Panc1 (cell line): Measurements from ENCODE around the gene RIPPLY1. TPM values are rescaled to one million over a fixed set of nuclear protein-coding genes. Genes with fewer than 3 reads are reported as not detected.

Experiments used
- ATAC-seq: fragments of 200-7000 bp; cut with Tn5 transposase; 2 replicates; pipeline ENCODE4 v1.9.1; 2020; ENCODE audit warnings: mild to moderate bottlenecking, moderate library complexity
- BruUV-seq: library from RNA; stranded (reverse); fragments of 400-500 nt; replicated peaks from 2 replicates; lab custom pipeline; 2021; lab: Mats Ljungman, UMichigan
- CTCF ChIA-PET: fragments of 300-600 bp; sonication (Branson Sonifier 250); formaldehyde crosslinking; loops from one replicate; lab custom pipeline; 2022; ENCODE audit warnings: antibody characterized with exemption; lab: Charles Lee
- POLR2A ChIA-PET: fragments of 300-600 bp; sonication (Branson Sonifier 250); formaldehyde crosslinking; loops from one replicate; lab custom pipeline; 2022; ENCODE audit warnings: antibody characterized with exemption; lab: Charles Lee
- DNase-seq: peaks from one replicate; pipeline ENCODE4 v3.0.0-alpha.2; 2010; ENCODE audit warnings: low read depth, low spot score
- H3K27ac ChIP-seq: 2 replicates; pipeline ENCODE4 v1.5.1; 2011; ENCODE audit warnings: mild to moderate bottlenecking, low read length, inconsistent platforms
- H3K27me3 ChIP-seq: fragments of 200-500 bp; sonication (Bioruptor generic); 2 replicates; pipeline ENCODE4 v1.6.0; 2014; ENCODE audit warnings: low read length, inconsistent platforms; ENCODE audit not compliant: control insufficient read depth, insufficient read depth
- H3K36me3 ChIP-seq: fragments of 200-500 bp; sonication (Bioruptor generic); 2 replicates; pipeline ENCODE4 v1.5.1; 2014; ENCODE audit warnings: inconsistent platforms, mild to moderate bottlenecking, low read length, moderate library complexity; ENCODE audit not compliant: control insufficient read depth, insufficient read depth
- H3K4me1 ChIP-seq: 2 replicates; pipeline ENCODE4 v1.5.1; 2011; ENCODE audit warnings: inconsistent platforms, mild to moderate bottlenecking, low read length, moderate library complexity; ENCODE audit not compliant: control insufficient read depth, insufficient read depth
- H3K4me3 ChIP-seq, 2 experiments: 2 replicates each; pipeline ENCODE4 v1.5.1; 2011 to 2012; ENCODE audit warnings: low read depth in 2 of 2, low read length in 2 of 2, mild to moderate bottlenecking in 2 of 2, inconsistent platforms in 1 of 2, moderate library complexity in 1 of 2
- H3K9me3 ChIP-seq: fragments of 200-500 bp; sonication (Bioruptor generic); 2 replicates; pipeline ENCODE4 v1.5.1; 2014; ENCODE audit warnings: low read depth, mild to moderate bottlenecking, inconsistent platforms, low read length, moderate library complexity; ENCODE audit not compliant: control insufficient read depth, insufficient read depth
- POLR2AphosphoS5 ChIP-seq: IDR thresholded peaks from 2 replicates; pipeline ENCODE4 v1.6.1; 2012; ENCODE audit warnings: mild to moderate bottlenecking, low read depth, low read length, moderate library complexity
- SIN3A ChIP-seq: IDR thresholded peaks from 2 replicates; pipeline ENCODE4 v1.6.1; 2012; ENCODE audit warnings: low read depth, mild to moderate bottlenecking, low read length, moderate library complexity, borderline replicate concordance; ENCODE audit not compliant: insufficient read depth
- TCF7L2 ChIP-seq: IDR thresholded peaks from 2 replicates; pipeline ENCODE4 v1.6.1; 2011; ENCODE audit warnings: mild to moderate bottlenecking, low read depth, low read length, inconsistent platforms
- in situ Hi-C: cut with HindIII; loops from 2 replicates; pipeline ENCODE4 v1.10.0; 2016; ENCODE audit warnings: low sequenced_read_pairs, low pct_unique_long_range_greater_than_20kb
- intact Hi-C: fragments of 100-400 bp; cut with micrococcal nuclease; formaldehyde crosslinking; loops from one replicate; pipeline ENCODE4 v1.10.0; 2022; ENCODE audit not compliant: unreplicated experiment
- total RNA-seq: library from RNA; stranded (reverse); gene quantifications from one replicate; pipeline ENCODE4 v1.2.1, GENCODE V29; 2021; ENCODE audit not compliant: unreplicated experiment
- TF ChIP-seq, protein P1 (sequence below), 2 experiments: IDR thresholded peaks; 2 replicates each; pipeline ENCODE4 v1.6.1; 2011 to 2012; ENCODE audit warnings: low read depth in 2 of 2, control low read depth in 1 of 2, low read length in 1 of 2, mild to moderate bottlenecking in 1 of 2, moderate library complexity in 1 of 2; ENCODE audit not compliant: insufficient read depth in 1 of 2
- TF ChIP-seq, protein P2 (sequence below): fragments of 450-650 bp; IDR thresholded peaks from 2 replicates; pipeline ENCODE4 v1.5.1; 2017; ENCODE audit warnings: mild to moderate bottlenecking

The RIPPLY1 gene
- total RNA-seq, 1 experiment from 2014 or later, result not detected

DNA sequence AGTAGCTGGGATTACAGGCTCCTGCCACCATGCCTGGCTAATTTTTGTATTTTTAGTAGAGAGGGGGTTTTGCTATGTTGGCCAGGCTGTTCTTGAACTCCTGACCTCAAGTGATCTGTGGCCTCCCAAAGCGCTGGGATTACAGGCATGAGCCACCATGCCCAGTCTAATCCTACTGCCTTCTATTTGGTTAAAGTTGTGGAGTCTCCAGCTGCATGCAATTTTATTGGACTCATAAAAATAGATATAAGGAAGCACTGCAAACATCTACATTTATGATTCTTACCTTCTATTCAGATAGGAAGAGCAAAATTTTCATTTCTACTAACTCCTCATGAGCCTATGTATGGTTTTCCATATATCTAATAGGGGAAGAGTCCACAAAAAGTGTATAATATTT is 13.7 kb downstream of the RIPPLY1 start:
- Histone ChIP-seq H3K9me3 (no peaks in the 10 kb centered on the region), H3K36me3 (no peaks in the 10 kb centered on the region), H3K4me1 (peaks cover under 1% of the 10 kb centered on the region), H3K27ac (no peak overlapping the region), H3K4me3 (no peak overlapping the region), H3K27me3 (no peaks in the 10 kb centered on the region; the same call in 1 of the 2 replicates)
- in situ Hi-C loops, result no loop called here
- TF ChIP-seq, protein P1, sequence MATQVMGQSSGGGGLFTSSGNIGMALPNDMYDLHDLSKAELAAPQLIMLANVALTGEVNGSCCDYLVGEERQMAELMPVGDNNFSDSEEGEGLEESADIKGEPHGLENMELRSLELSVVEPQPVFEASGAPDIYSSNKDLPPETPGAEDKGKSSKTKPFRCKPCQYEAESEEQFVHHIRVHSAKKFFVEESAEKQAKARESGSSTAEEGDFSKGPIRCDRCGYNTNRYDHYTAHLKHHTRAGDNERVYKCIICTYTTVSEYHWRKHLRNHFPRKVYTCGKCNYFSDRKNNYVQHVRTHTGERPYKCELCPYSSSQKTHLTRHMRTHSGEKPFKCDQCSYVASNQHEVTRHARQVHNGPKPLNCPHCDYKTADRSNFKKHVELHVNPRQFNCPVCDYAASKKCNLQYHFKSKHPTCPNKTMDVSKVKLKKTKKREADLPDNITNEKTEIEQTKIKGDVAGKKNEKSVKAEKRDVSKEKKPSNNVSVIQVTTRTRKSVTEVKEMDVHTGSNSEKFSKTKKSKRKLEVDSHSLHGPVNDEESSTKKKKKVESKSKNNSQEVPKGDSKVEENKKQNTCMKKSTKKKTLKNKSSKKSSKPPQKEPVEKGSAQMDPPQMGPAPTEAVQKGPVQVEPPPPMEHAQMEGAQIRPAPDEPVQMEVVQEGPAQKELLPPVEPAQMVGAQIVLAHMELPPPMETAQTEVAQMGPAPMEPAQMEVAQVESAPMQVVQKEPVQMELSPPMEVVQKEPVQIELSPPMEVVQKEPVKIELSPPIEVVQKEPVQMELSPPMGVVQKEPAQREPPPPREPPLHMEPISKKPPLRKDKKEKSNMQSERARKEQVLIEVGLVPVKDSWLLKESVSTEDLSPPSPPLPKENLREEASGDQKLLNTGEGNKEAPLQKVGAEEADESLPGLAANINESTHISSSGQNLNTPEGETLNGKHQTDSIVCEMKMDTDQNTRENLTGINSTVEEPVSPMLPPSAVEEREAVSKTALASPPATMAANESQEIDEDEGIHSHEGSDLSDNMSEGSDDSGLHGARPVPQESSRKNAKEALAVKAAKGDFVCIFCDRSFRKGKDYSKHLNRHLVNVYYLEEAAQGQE (IDR thresholded peaks at IDR 0.05; ENCODE audit: insufficient read depth in 1 of 2, low read depth in 2 of 2, low read length in 1 of 2), result no peak
- TF ChIP-seq POLR2AphosphoS5 (no peak), SIN3A (no peak), TCF7L2 (no peak)
- TF ChIP-seq, protein P2, sequence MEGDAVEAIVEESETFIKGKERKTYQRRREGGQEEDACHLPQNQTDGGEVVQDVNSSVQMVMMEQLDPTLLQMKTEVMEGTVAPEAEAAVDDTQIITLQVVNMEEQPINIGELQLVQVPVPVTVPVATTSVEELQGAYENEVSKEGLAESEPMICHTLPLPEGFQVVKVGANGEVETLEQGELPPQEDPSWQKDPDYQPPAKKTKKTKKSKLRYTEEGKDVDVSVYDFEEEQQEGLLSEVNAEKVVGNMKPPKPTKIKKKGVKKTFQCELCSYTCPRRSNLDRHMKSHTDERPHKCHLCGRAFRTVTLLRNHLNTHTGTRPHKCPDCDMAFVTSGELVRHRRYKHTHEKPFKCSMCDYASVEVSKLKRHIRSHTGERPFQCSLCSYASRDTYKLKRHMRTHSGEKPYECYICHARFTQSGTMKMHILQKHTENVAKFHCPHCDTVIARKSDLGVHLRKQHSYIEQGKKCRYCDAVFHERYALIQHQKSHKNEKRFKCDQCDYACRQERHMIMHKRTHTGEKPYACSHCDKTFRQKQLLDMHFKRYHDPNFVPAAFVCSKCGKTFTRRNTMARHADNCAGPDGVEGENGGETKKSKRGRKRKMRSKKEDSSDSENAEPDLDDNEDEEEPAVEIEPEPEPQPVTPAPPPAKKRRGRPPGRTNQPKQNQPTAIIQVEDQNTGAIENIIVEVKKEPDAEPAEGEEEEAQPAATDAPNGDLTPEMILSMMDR, result no peak
- intact Hi-C loops, result no loop called here
- ATAC-seq (no peak), DNase-seq (no peak)
- POLR2A ChIA-PET, result no interaction called here
- CTCF ChIA-PET, result no interaction called here
- BruUV-seq, result no TSS peak

DNA sequence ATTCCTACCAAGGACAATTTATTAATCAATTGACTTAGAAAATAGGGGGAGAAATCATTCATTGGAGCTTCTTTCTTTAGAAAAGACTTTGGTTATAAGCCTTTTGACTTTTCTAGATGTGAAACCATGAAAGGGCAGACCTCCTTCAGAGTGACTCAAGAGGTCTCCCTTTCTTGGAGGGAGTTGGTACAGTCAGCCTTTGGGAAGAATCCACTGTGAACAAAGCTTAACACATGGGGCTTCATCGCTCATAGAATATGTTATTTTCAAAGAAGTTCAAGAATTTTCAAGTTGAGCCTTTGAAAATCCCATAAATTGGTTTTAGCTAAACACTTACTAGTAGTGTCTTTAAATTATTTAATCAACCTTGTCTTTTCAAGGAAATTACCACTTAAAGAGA is 28.0 kb downstream of the RIPPLY1 start:
- no peak for ATAC-seq
- Histone ChIP-seq H3K4me1 (no peaks in the 10 kb centered on the region), H3K36me3 (no peaks in the 10 kb centered on the region), H3K4me3 (no peak overlapping the region), H3K27me3 (no peaks in the 10 kb centered on the region), H3K27ac (no peak overlapping the region), H3K9me3 (no peaks in the 10 kb centered on the region)
- CTCF ChIA-PET, result no interaction called here
- intact Hi-C loops (no loop called here), in situ Hi-C loops (no loop called here)
- no peak for DNase-seq
- no TSS peak for BruUV-seq
- POLR2A ChIA-PET, result interaction anchor here (0.6 kb wide), 1 partner anchor 29 kb away, joined by 7 read pairs; no protein-coding TSS in a partner anchor
- no peak for TF ChIP-seq TCF7L2
- no peak for TF ChIP-seq POLR2AphosphoS5
- TF ChIP-seq, protein P2, result no peak
- TF ChIP-seq, protein P1 (IDR thresholded peaks at IDR 0.05; ENCODE audit: insufficient read depth in 1 of 2, low read depth in 2 of 2, low read length in 1 of 2), result no peak
- TF ChIP-seq SIN3A, result no peak
